Nephron progenitor cell (in vitro differentiated cells): Measurements from ENCODE around the gene FCRLB.

Source experiments
- DNase-seq: peaks from one replicate; pipeline ENCODE4 v3.0.0; 2021
- H3K27ac Mint-ChIP-seq: 2 replicates; pipeline ENCODE4 v1.8.0; 2021; ENCODE audit warnings: mild to moderate bottlenecking, moderate library complexity, mixed read lengths
- H3K27me3 Mint-ChIP-seq: 2 replicates; pipeline ENCODE4 v1.8.0; 2021; ENCODE audit warnings: mild to moderate bottlenecking, low read depth, mixed read lengths; ENCODE audit not compliant: poor library complexity
- H3K36me3 Mint-ChIP-seq: 2 replicates; pipeline ENCODE4 v1.8.0; 2021; ENCODE audit warnings: low read depth, mixed read lengths
- H3K4me1 Mint-ChIP-seq: 2 replicates; pipeline ENCODE4 v1.8.0; 2021; ENCODE audit warnings: mixed read lengths
- H3K4me3 Mint-ChIP-seq: 2 replicates; pipeline ENCODE4 v1.8.0; 2021; ENCODE audit warnings: mild to moderate bottlenecking, moderate library complexity, mixed read lengths
- H3K9me3 Mint-ChIP-seq: 2 replicates; pipeline ENCODE4 v1.8.0; 2021; ENCODE audit warnings: mild to moderate bottlenecking, moderate library complexity, mixed read lengths
- TF ChIP-seq, protein P1 (sequence below): fragments of 200-600 bp; sonication (generic); IDR thresholded peaks from 2 replicates; pipeline ENCODE4 v1.5.0; 2021; ENCODE audit warnings: antibody characterized with exemption

Gene FCRLB

DNA sequence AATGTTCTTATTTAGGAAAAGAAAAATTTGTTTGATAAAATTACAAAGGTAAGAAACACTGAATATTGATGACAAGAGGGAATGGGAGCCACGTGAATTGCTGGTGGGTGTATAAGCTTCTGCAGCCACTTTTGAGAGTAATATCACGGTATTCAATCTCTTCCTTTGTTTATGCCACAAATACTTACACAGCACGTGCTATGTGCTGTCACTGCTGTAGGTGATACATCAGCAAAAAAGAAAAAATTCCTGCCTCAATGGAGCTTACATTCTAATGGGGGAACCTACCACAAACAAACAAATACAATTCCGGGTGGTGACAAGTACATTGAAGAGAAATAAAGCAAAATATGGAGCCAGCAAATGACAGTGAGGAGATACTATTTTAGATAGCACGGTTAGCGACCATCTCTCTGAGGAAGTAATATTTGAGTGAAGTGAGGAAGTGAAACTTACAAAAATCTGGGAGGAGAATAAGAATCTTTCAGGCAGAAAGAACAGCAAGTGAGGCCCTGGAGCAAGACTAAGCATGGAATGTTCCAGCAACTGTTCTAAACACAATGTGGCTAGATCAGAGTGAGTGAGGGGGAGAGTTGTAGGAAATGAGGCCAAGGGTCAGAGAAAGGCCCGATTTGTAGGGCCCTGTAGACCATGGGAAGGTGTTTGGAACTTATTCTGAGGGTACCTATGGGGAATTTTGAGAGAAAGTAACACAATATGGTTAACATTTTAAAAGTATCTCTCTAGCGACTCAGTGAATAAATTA, 2.6 kb upstream of the FCRLB start:
- H3K27me3 Mint-ChIP-seq, result peaks cover 58% of the 10 kb centered on the region
- no peak for DNase-seq
- no peak overlapping the region for H3K4me3 Mint-ChIP-seq
- H3K27ac Mint-ChIP-seq, result no peak overlapping the region
- no peaks in the 10 kb centered on the region for H3K36me3 Mint-ChIP-seq
- no peaks in the 10 kb centered on the region for H3K9me3 Mint-ChIP-seq
- TF ChIP-seq, protein P1, sequence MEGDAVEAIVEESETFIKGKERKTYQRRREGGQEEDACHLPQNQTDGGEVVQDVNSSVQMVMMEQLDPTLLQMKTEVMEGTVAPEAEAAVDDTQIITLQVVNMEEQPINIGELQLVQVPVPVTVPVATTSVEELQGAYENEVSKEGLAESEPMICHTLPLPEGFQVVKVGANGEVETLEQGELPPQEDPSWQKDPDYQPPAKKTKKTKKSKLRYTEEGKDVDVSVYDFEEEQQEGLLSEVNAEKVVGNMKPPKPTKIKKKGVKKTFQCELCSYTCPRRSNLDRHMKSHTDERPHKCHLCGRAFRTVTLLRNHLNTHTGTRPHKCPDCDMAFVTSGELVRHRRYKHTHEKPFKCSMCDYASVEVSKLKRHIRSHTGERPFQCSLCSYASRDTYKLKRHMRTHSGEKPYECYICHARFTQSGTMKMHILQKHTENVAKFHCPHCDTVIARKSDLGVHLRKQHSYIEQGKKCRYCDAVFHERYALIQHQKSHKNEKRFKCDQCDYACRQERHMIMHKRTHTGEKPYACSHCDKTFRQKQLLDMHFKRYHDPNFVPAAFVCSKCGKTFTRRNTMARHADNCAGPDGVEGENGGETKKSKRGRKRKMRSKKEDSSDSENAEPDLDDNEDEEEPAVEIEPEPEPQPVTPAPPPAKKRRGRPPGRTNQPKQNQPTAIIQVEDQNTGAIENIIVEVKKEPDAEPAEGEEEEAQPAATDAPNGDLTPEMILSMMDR, result no peak
- H3K4me1 Mint-ChIP-seq, result peaks cover 17% of the 10 kb centered on the region

DNA sequence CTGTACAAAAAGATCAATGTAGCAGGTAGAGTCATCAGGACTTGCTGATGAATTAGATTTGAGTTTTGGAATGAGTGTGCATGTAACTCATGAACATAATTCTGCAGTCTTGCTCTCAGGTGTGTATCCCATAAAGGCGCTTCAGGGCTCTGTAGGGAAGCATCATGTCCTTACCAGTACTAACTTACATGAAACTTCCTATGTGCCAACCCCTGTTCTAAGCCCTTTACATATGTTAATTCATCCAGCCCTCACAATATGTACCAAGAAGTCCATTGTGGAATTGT, 2.1 kb upstream of the FCRLB start:
- no peaks in the 10 kb centered on the region for H3K9me3 Mint-ChIP-seq
- peaks cover 64% of the 10 kb centered on the region for H3K27me3 Mint-ChIP-seq
- peaks cover 17% of the 10 kb centered on the region for H3K4me1 Mint-ChIP-seq
- no peak for DNase-seq
- H3K4me3 Mint-ChIP-seq, result no peak overlapping the region
- no peak overlapping the region for H3K27ac Mint-ChIP-seq
- H3K36me3 Mint-ChIP-seq, result no peaks in the 10 kb centered on the region
- TF ChIP-seq, protein P1, result no peak

DNA sequence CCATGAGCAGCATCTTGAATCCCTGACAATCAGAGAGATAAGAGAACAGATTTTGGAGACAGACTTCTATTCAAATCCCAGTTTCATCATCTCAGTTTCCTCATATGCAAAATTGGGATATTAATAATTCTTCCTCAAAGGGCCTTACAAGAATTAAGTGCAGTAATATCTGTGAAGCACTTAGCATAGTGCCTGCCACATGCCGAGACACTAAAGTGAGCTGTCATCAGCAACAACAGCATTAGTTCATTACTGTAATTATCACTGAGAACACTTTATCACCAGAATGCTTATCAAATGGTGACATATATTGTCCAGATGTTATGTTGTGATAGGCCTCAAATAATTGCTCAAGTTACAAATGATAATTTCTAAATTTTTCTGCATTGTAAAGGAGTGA, 922 bp upstream of the FCRLB start:
- TF ChIP-seq, protein P1, result no peak
- Mint-ChIP-seq H3K27me3 (peaks cover 70% of the 10 kb centered on the region), H3K4me3 (no peak overlapping the region), H3K9me3 (no peaks in the 10 kb centered on the region), H3K4me1 (peaks cover 20% of the 10 kb centered on the region), H3K27ac (no peak overlapping the region), H3K36me3 (no peaks in the 10 kb centered on the region)
- DNase-seq, result no peak

DNA sequence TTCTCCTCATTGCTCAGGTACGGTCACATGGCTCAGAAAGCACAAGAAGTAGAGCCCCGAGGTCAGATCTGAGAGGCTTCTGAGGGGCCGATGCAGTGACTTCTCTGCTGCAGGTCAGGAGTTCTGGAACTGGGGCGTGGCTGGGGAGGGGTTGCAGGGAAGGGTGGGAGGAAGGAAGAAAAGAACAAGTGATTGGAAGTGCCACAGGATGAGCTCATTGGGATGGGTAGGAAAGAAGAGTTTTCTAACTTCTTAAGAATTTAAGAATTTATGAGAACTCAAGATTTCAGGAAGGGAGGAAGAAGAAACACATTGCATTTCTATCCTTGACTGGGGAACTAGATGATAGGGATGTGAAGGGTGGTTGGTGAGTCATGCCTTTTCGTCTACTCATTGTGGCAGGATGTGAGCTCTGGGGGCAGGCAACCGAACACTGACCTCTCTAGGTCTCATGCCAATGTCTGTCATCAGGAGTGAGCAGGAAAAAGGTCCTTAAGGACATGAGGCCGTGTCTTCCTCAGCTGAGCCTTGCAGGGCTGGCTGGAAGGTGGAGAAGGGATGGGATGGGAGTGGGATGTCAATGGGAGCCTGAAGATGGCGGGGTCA, 497 bp downstream of the FCRLB start:
- Mint-ChIP-seq H3K9me3 (no peaks in the 10 kb centered on the region), H3K4me3 (no peak overlapping the region), H3K27me3 (peaks cover 73% of the 10 kb centered on the region), H3K36me3 (no peaks in the 10 kb centered on the region), H3K4me1 (peaks cover 21% of the 10 kb centered on the region), H3K27ac (peak overlapping the region; percentile 57)
- TF ChIP-seq, protein P1, result no peak
- DNase-seq, result no peak

DNA sequence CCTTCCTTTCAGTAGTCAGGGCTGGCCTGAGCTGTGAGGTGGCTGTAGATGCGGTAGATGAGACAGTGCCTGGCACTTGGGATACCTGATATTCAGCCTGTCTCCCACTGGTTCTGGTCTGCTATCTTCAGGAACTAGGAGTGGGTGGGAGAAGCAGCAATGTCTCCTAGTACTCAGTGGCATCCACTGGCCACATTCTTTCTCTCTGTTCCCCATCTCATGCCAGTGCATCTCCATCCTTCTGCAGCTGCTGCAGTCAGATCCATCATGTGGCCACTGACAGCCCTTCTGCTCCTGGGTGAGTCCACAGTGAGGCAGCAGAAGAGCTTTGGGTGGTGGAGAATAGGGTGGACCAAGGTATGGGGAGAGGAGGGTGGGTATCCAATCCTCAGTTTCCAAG, 1.1 kb downstream of the FCRLB start:
- DNase-seq, result no peak
- H3K27ac Mint-ChIP-seq, result no peak overlapping the region
- peaks cover 69% of the 10 kb centered on the region for H3K27me3 Mint-ChIP-seq

More for the DNA sequence above, 1.1 kb downstream of the FCRLB start:
- H3K4me1 Mint-ChIP-seq, result peaks cover 21% of the 10 kb centered on the region
- no peaks in the 10 kb centered on the region for H3K36me3 Mint-ChIP-seq
- no peaks in the 10 kb centered on the region for H3K9me3 Mint-ChIP-seq
- TF ChIP-seq, protein P1, result no peak
- H3K4me3 Mint-ChIP-seq, result no peak overlapping the region
